NK-92 (cell line): ENCODE results near the gene CCDC6.
"Not testable (repeated sequence)": the region's sequence is repeated elsewhere in the genome, so short reads cannot be mapped to it uniquely, and the experiment has no call there.

Experiments
- DNase-seq: peaks from one replicate; lab custom pipeline; 2025; ENCODE audit not compliant: unreplicated experiment; lab: John Stamatoyannopoulos, UW

The CCDC6 gene

GRCh38 chr10:59881640-59882039 is 24.7 kb downstream of the CCDC6 start:
- no peak for DNase-seq

- DNase-seq = no peak
Measured at GRCh38 chr10:59880971-59881510, 25.3 kb downstream of the CCDC6 start.

GRCh38 chr10:59880019-59880717 is 26.2 kb downstream of the CCDC6 start:
- no peak for DNase-seq

- no peak for DNase-seq
Measured at GRCh38 chr10:59879363-59879913, 26.9 kb downstream of the CCDC6 start.

- DNase-seq = no peak
Measured at GRCh38 chr10:59878915-59879314, 27.4 kb downstream of the CCDC6 start.

- no peak for DNase-seq
Measured at GRCh38 chr10:59878289-59878688, 28.1 kb downstream of the CCDC6 start.

GRCh38 chr10:59877191-59877671 is 29.1 kb downstream of the CCDC6 start:
- no peak for DNase-seq

- DNase-seq = no peak
Measured at GRCh38 chr10:59876695-59877094, 29.7 kb downstream of the CCDC6 start.

GRCh38 chr10:59876208-59876607 is 30.1 kb downstream of the CCDC6 start:
- not testable (repeated sequence) for DNase-seq

- no peak for DNase-seq
Measured at GRCh38 chr10:59873896-59874295, 32.5 kb downstream of the CCDC6 start.

- DNase-seq = no peak
Measured at GRCh38 chr10:59872892-59873463, 33.4 kb downstream of the CCDC6 start.

- no peak for DNase-seq
Measured at GRCh38 chr10:59870152-59870551, 36.2 kb downstream of the CCDC6 start.

- DNase-seq = no peak
Measured at GRCh38 chr10:59869594-59869940, 36.8 kb downstream of the CCDC6 start.

GRCh38 chr10:59868696-59869593 is 37.4 kb downstream of the CCDC6 start:
- no peak for DNase-seq

- no peak for DNase-seq
Measured at GRCh38 chr10:59867590-59867989, 38.8 kb downstream of the CCDC6 start.

GRCh38 chr10:59865101-59865500 is 41.3 kb downstream of the CCDC6 start:
- DNase-seq = no peak

GRCh38 chr10:59864141-59864962 is 42.0 kb downstream of the CCDC6 start:
- DNase-seq = no peak

- DNase-seq = no peak
Measured at GRCh38 chr10:59859570-59859969, 46.8 kb downstream of the CCDC6 start.

GRCh38 chr10:59857921-59858320 is 48.4 kb downstream of the CCDC6 start:
- DNase-seq = no peak

- no peak for DNase-seq
Measured at GRCh38 chr10:59857049-59857448, 49.3 kb downstream of the CCDC6 start.
